Body of pancreas (tissue), 4 donors: Measurements from ENCODE around the gene GAK. TPM values are rescaled to one million over a fixed set of nuclear protein-coding genes. Genes with fewer than 3 reads are reported as not detected.
A peak's percentile ranks its signal among the peaks of the same experiment; 100 is the strongest.

Source experiments
- ATAC-seq: fragments of 150-250 bp; one replicate; pipeline ENCODE4 v1.9.1; 2016
- DNase-seq, 4 donors: peaks; one replicate each; pipeline ENCODE4 v3.0.0-alpha.2; 2019
- H3K27ac ChIP-seq, 4 donors: fragments of 200-600 bp; sonication (generic); 1 replicate in 3 of 4; 2 replicates in 1 of 4; pipeline versions ENCODE4 v1.5.1 to v1.6.1; 2016 to 2019; ENCODE audit warnings: mild to moderate bottlenecking in 1 of 4, mixed read lengths in 1 of 4, moderate library complexity in 1 of 4
- H3K27me3 ChIP-seq, 2 donors: fragments of 200-600 bp; sonication (generic); one replicate each; pipeline ENCODE4 v1.6.0; 2016; ENCODE audit warnings: mild to moderate bottlenecking in 1 of 2
- H3K36me3 ChIP-seq, 2 donors: fragments of 200-600 bp; sonication (generic); replicated peaks in 1 of 2; 2 replicates each; pipeline ENCODE4 v1.5.1; 2016; ENCODE audit warnings: low read depth in 2 of 2; ENCODE audit not compliant: insufficient read depth in 1 of 2
- H3K4me1 ChIP-seq: fragments of 200-600 bp; sonication (generic); one replicate; pipeline ENCODE4 v1.6.0; 2016
- H3K4me3 ChIP-seq, 2 donors: fragments of 200-600 bp; sonication (generic); 1 replicate in 1 of 2; 2 replicates in 1 of 2; pipeline ENCODE4 v1.5.1; 2016 to 2019
- H3K9me3 ChIP-seq, 3 donors: fragments of 200-600 bp; sonication (generic); 1 replicate in 2 of 3; 2 replicates in 1 of 3; pipeline ENCODE4 v1.5.1; 2016
- POLR2A ChIP-seq, 3 donors: fragments of 450-650 bp; IDR thresholded peaks; one replicate each; pipeline ENCODE4 v1.6.1; 2016; ENCODE audit warnings: antibody characterized with exemption in 3 of 3, mild to moderate bottlenecking in 2 of 3
- WGBS, 2 donors: methylation state at CpG; one replicate each; pipeline ENCODE4 v1.1.5; 2017; 5-methylcytosine and 5-hydroxymethylcytosine counted together
- intact Hi-C: fragments of 100-400 bp; cut with DNase I; formaldehyde crosslinking; loops from one replicate; pipeline ENCODE4 v1.15.1; 2023
- total RNA-seq, 2 donors: library from RNA; depleted of rRNA; stranded (reverse); fragments of >200 nt; gene quantifications; one replicate each; pipeline ENCODE4 v1.1.0, GENCODE V29; 2016
- TF ChIP-seq, protein P1 (sequence below), 7 experiments: fragments of 450-650 bp in 4 of 7; fragments of 200-600 bp in 3 of 7; sonication (generic) in 3 of 7; IDR thresholded peaks; one replicate each; pipeline ENCODE4 v1.5.1; 2016 to 2019; ENCODE audit warnings: antibody characterized with exemption in 7 of 7

The GAK gene
- total RNA-seq, 2 donors from 2014 or later, result 126 to 127 TPM

DNA sequence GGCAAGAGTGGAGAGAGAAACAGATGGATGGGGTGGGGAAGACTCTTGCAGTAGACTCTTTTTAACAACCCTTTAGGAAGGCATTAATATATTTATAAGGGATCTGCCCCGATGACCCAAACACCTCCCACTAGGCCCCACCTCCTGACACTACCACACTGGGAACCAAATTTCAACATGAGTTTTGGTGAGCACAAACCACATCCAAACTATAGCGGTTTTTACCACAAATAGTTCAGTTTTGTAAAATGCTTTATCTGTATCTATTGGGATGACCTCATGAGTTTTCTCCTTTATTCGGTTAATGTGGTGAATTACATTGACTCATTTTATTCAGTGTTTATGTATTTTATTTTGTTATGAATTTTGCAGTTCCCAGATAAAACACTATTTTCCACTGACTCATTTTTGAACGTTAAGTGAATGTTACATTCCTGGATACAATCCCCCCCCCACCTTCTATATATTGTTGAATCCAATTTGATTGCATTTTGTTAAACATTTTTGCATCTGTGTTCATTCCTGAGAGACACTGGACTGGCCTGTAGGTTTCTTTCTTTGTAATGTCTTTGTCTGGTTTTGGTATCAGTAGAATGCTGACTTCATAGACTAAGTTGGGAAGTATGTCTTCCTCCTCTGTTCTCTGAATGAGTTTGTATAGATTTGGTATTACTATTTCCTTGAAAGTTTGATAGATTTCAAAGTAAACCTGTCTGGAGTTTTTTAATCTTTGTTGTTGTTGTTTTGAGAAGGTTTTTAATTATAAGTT, 92.3 kb downstream of the GAK start:
- TF ChIP-seq, protein P1, sequence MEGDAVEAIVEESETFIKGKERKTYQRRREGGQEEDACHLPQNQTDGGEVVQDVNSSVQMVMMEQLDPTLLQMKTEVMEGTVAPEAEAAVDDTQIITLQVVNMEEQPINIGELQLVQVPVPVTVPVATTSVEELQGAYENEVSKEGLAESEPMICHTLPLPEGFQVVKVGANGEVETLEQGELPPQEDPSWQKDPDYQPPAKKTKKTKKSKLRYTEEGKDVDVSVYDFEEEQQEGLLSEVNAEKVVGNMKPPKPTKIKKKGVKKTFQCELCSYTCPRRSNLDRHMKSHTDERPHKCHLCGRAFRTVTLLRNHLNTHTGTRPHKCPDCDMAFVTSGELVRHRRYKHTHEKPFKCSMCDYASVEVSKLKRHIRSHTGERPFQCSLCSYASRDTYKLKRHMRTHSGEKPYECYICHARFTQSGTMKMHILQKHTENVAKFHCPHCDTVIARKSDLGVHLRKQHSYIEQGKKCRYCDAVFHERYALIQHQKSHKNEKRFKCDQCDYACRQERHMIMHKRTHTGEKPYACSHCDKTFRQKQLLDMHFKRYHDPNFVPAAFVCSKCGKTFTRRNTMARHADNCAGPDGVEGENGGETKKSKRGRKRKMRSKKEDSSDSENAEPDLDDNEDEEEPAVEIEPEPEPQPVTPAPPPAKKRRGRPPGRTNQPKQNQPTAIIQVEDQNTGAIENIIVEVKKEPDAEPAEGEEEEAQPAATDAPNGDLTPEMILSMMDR (IDR thresholded peaks at IDR 0.05), result no peak
- no peak for TF ChIP-seq POLR2A (IDR thresholded peaks at IDR 0.05)
- no peak overlapping the region for H3K4me3 ChIP-seq
- WGBS, 2 donors, result 91 to 92% methylated on average over 4 of the region's 4 CpGs

DNA sequence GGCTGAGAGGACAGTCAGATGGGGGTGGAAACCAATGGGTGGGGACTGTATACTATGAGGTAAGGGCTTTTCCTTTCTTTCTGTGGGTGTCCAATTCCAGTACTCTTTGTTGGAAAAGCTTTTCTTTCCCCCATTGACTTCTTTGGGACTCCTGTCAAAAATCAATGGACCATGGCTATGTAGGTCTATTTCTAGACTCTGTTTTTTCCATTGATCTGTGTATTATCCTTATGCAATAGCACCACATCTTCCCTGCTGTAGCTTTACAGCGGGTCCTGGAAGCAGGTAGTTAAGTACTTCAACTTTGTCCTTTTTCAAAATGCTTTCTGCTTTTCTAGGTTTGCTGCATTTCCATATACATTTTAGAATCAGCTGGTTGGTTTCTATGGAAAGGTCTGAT, 94.3 kb downstream of the GAK start:
- ATAC-seq, result no peak
- peaks cover 0 to 5% (median 0%) of the 10 kb centered on the region in 3 donors for H3K9me3 ChIP-seq
- 87 to 100% methylated on average over 1 of the region's 1 CpG for WGBS, 2 donors
- no peak for TF ChIP-seq POLR2A (IDR thresholded peaks at IDR 0.05)
- TF ChIP-seq, protein P1 (IDR thresholded peaks at IDR 0.05), result no peak
- H3K27me3 ChIP-seq, result no peaks in the 10 kb centered on the region
- DNase-seq, result no peak
- intact Hi-C loops, result no loop called here
- H3K4me3 ChIP-seq, result no peak overlapping the region
- H3K36me3 ChIP-seq, result no peaks in the 10 kb centered on the region
- H3K27ac ChIP-seq, result peak overlapping the region in 1 of 4 donors; percentile 83
- H3K4me1 ChIP-seq, result peaks cover 24% of the 10 kb centered on the region

More for the DNA sequence above, 92.3 kb downstream of the GAK start:
- H3K9me3 ChIP-seq, result peaks cover 0 to 5% (median 0%) of the 10 kb centered on the region in 3 donors
- intact Hi-C loops, result no loop called here
- no peak overlapping the region for H3K27ac ChIP-seq
- no peak for ATAC-seq
- no peaks in the 10 kb centered on the region for H3K27me3 ChIP-seq
- peaks cover 22% of the 10 kb centered on the region for H3K4me1 ChIP-seq
- H3K36me3 ChIP-seq, result no peaks in the 10 kb centered on the region
- no peak for DNase-seq

- no peaks in the 10 kb centered on the region for H3K36me3 ChIP-seq
- H3K27ac ChIP-seq, result peak overlapping the region; percentile 5 to 83 (median 70)
- H3K9me3 ChIP-seq, result peaks cover 0 to 5% (median 0%) of the 10 kb centered on the region in 3 donors
- peak; percentile 62 to 76 (median 74) for DNase-seq
- 29 to 50% methylated on average over 1 to 22 of the region's 22 CpGs for WGBS, 2 donors
- intact Hi-C loops, result no loop called here
- ATAC-seq, result peak; percentile 71
- H3K27me3 ChIP-seq, result no peaks in the 10 kb centered on the region
- peaks cover 24% of the 10 kb centered on the region for H3K4me1 ChIP-seq
- TF ChIP-seq, protein P1 (IDR thresholded peaks at IDR 0.05), result no peak
- TF ChIP-seq POLR2A (IDR thresholded peaks at IDR 0.05), result peak in 1 of 3 donors; percentile 13
- no peak overlapping the region for H3K4me3 ChIP-seq
Observed at GRCh38 chr4:836750-837301, 95.3 kb downstream of the GAK start.

DNA sequence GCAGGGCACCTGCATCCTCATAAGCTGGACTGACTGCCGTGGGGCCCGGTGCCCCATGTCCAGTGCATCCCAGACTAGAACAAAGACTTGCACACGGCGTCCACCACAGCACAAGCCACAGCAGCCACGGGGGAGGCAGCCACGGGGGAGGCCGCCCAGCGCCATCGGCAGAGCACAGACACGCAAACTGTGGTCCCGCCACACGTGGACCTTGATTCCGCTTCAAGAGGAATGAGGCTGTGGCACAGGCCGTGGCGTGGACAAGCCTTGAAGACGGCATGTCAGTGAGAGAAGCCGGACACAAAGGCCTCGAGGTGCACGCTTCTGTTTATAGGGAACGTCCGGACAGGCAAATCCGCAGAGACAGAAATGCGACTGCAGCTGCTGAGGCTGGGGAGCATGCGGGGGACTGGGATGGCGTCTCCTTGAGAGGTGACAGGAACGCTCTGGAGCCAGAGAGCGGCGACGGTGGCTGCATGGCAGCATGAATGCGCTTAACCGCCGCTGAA, 96.1 kb downstream of the GAK start:
- H3K27me3 ChIP-seq, result no peaks in the 10 kb centered on the region
- H3K36me3 ChIP-seq, result no peaks in the 10 kb centered on the region
- 88 to 90% methylated on average over 13 to 31 of the region's 32 CpGs for WGBS, 2 donors
- intact Hi-C loops, result no loop called here
- H3K9me3 ChIP-seq, result peaks cover 0 to 5% (median 0%) of the 10 kb centered on the region in 3 donors
- no peak for ATAC-seq
- TF ChIP-seq, protein P1 (IDR thresholded peaks at IDR 0.05), result no peak
- TF ChIP-seq POLR2A (IDR thresholded peaks at IDR 0.05), result no peak
- H3K4me1 ChIP-seq, result peaks cover 24% of the 10 kb centered on the region
- DNase-seq, result peak in 1 of 4 donors; percentile 6
- no peak overlapping the region for H3K4me3 ChIP-seq
- peak overlapping the region in 3 of 4 donors; percentile 63 to 83 (median 77) for H3K27ac ChIP-seq
